Body of pancreas (tissue), 4 donors: ENCODE results near the gene MECR. TPM values are rescaled to one million over a fixed set of nuclear protein-coding genes. Genes with fewer than 3 reads are reported as not detected.
A peak's percentile ranks its signal among the peaks of the same experiment; 100 is the strongest.

Experiments
- ATAC-seq: fragments of 150-250 bp; one replicate; pipeline ENCODE4 v1.9.1; 2016
- DNase-seq, 4 donors: peaks; one replicate each; pipeline ENCODE4 v3.0.0-alpha.2; 2019
- H3K27ac ChIP-seq, 4 donors: fragments of 200-600 bp; sonication (generic); 1 replicate in 3 of 4; 2 replicates in 1 of 4; pipeline versions ENCODE4 v1.5.1 to v1.6.1; 2016 to 2019; ENCODE audit warnings: mild to moderate bottlenecking in 1 of 4, mixed read lengths in 1 of 4, moderate library complexity in 1 of 4
- H3K27me3 ChIP-seq, 2 donors: fragments of 200-600 bp; sonication (generic); one replicate each; pipeline ENCODE4 v1.6.0; 2016; ENCODE audit warnings: mild to moderate bottlenecking in 1 of 2
- H3K36me3 ChIP-seq, 2 donors: fragments of 200-600 bp; sonication (generic); replicated peaks in 1 of 2; 2 replicates each; pipeline ENCODE4 v1.5.1; 2016; ENCODE audit warnings: low read depth in 2 of 2; ENCODE audit not compliant: insufficient read depth in 1 of 2
- H3K4me1 ChIP-seq: fragments of 200-600 bp; sonication (generic); one replicate; pipeline ENCODE4 v1.6.0; 2016
- H3K4me3 ChIP-seq, 2 donors: fragments of 200-600 bp; sonication (generic); 1 replicate in 1 of 2; 2 replicates in 1 of 2; pipeline ENCODE4 v1.5.1; 2016 to 2019
- H3K9me3 ChIP-seq, 3 donors: fragments of 200-600 bp; sonication (generic); 1 replicate in 2 of 3; 2 replicates in 1 of 3; pipeline ENCODE4 v1.5.1; 2016
- CTCF ChIP-seq, 7 experiments: fragments of 450-650 bp in 4 of 7; fragments of 200-600 bp in 3 of 7; sonication (generic) in 3 of 7; IDR thresholded peaks; one replicate each; pipeline ENCODE4 v1.5.1; 2016 to 2019; ENCODE audit warnings: antibody characterized with exemption in 7 of 7
- POLR2A ChIP-seq, 3 donors: fragments of 450-650 bp; IDR thresholded peaks; one replicate each; pipeline ENCODE4 v1.6.1; 2016; ENCODE audit warnings: antibody characterized with exemption in 3 of 3, mild to moderate bottlenecking in 2 of 3
- WGBS, 2 donors: methylation state at CpG; one replicate each; pipeline ENCODE4 v1.1.5; 2017; 5-methylcytosine and 5-hydroxymethylcytosine counted together
- intact Hi-C: fragments of 100-400 bp; cut with DNase I; formaldehyde crosslinking; loops from one replicate; pipeline ENCODE4 v1.15.1; 2023
- total RNA-seq, 2 donors: library from RNA; depleted of rRNA; stranded (reverse); fragments of >200 nt; gene quantifications; one replicate each; pipeline ENCODE4 v1.1.0, GENCODE V29; 2016

Gene MECR
- total RNA-seq, 2 donors from 2014 or later = 10.6 to 30.7 TPM

DNA sequence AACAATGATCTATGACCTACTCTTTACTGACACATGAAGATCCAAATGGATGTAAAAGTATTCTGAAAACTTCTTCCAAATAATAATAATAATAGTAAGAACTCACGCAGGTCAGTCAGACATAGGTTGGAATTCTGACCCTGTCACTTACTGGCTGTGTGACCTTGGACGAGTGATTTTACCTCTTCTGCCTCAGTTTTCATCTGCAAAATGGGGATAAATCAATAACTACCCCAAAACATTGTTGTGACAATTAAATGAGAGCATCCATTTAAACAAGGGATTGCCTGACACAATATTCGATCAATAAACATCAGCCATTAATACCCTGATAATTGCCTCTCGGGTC, 556 bp downstream of the MECR start:
- H3K4me1 ChIP-seq = peaks cover 16% of the 10 kb centered on the region
- H3K27ac ChIP-seq = peak overlapping the region in 3 of 4 donors; percentile 30 to 65 (median 62)
- DNase-seq (no peak), ATAC-seq (no peak)
- no peak for TF ChIP-seq CTCF (IDR thresholded peaks at IDR 0.05)
- TF ChIP-seq POLR2A (IDR thresholded peaks at IDR 0.05) = no peak
- H3K27me3 ChIP-seq = no peaks in the 10 kb centered on the region
- no peaks in the 10 kb centered on the region for H3K36me3 ChIP-seq
- no peaks in the 10 kb centered on the region for H3K9me3 ChIP-seq
- peak overlapping the region; percentile 41 to 51 for H3K4me3 ChIP-seq
- intact Hi-C loops = no loop called here
- WGBS, 2 donors = 3 to 5% methylated on average over 4 of the region's 4 CpGs

DNA sequence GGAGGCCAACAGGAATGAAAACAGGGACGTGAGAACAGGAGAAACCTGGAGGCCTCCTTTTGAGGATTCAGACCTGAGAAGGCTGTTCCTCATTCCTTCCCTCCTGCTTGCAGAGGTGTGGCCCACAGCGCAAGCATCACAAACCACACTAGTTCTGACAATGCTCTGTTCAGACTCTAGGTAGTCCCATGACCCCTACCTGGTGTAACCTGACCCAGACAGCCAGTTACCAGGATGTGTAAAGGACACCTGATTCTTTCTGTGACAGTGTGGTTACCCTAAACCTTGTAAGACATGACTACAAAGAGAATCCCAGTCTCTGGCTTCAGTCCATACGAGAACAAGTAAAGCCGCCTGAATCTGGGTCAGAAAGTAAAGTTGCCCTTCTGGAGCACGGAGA, 3.2 kb downstream of the MECR start:
- intact Hi-C loops = no loop called here
- TF ChIP-seq CTCF (IDR thresholded peaks at IDR 0.05) (no peak), POLR2A (IDR thresholded peaks at IDR 0.05) (no peak)

DNA sequence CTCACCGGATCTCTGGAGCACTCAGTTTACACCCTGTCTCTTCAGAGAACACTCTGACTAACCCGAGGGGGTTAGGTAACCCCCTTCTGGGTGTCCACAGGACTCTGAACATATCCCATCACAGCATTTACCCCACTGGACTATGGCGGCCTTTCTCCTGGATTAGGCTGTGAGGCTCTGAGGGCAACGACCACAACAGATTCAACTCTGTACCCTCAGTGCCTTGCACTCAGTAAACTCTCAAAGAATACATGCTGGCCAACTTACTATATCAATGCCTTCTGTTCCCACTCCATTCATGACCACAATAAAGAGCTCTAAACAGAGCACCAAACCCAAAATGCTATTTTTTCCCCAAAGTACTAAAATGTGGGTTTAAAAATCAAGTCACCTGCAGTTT, 5.4 kb downstream of the MECR start:
- DNase-seq = no peak
- peaks cover 11% of the 10 kb centered on the region for H3K4me1 ChIP-seq
- TF ChIP-seq CTCF (IDR thresholded peaks at IDR 0.05) (no peak), POLR2A (IDR thresholded peaks at IDR 0.05) (no peak)
- no peak for ATAC-seq
- no peaks in the 10 kb centered on the region for H3K27me3 ChIP-seq
- H3K9me3 ChIP-seq = no peaks in the 10 kb centered on the region
- H3K27ac ChIP-seq = no peak overlapping the region
- intact Hi-C loops = no loop called here
- H3K4me3 ChIP-seq = no peak overlapping the region
- no peaks in the 10 kb centered on the region for H3K36me3 ChIP-seq
- WGBS, 2 donors = 76 to 78% methylated on average over 4 of the region's 4 CpGs

More for the DNA sequence above, 3.2 kb downstream of the MECR start:
- Histone ChIP-seq H3K4me3 (no peak overlapping the region), H3K4me1 (peaks cover 16% of the 10 kb centered on the region), H3K9me3 (no peaks in the 10 kb centered on the region), H3K27ac (no peak overlapping the region), H3K27me3 (no peaks in the 10 kb centered on the region), H3K36me3 (no peaks in the 10 kb centered on the region)
- DNase-seq (no peak), ATAC-seq (no peak)
- WGBS, 2 donors = 80 to 84% methylated on average over 5 of the region's 5 CpGs

DNA sequence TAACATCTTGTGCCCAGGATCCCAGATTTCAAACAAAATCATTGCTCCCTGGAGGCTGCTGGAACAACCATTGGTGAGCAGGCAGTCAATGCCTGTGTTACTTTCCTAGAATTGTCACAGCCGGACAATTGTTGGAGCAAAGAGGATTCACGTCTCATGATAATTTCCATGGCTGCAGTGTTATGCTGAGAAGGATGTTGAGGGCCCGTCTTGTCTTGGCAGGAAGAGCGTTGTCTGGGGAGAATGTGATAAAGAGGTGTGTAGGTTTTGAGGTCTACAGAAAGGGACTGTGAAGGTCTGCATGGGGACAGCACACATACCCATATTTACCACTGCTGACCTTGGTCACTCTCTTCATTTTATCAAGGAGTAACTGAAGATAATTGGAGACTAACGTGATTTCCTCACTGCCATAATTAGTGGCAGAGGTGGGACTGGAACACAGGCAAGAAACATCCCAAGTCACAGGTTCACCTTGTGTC, 6.3 kb downstream of the MECR start:
- no peak for DNase-seq
- Histone ChIP-seq H3K4me3 (no peak overlapping the region), H3K9me3 (no peaks in the 10 kb centered on the region), H3K36me3 (no peaks in the 10 kb centered on the region), H3K27me3 (no peaks in the 10 kb centered on the region), H3K4me1 (peaks cover under 1% of the 10 kb centered on the region), H3K27ac (no peak overlapping the region)
- TF ChIP-seq CTCF (IDR thresholded peaks at IDR 0.05) = no peak
- TF ChIP-seq POLR2A (IDR thresholded peaks at IDR 0.05) = no peak
- WGBS, 2 donors = 82 to 91% methylated on average over 5 of the region's 5 CpGs
- intact Hi-C loops = no loop called here
- no peak for ATAC-seq

- no peak for ATAC-seq
- H3K27me3 ChIP-seq = no peaks in the 10 kb centered on the region
- H3K9me3 ChIP-seq = no peaks in the 10 kb centered on the region
- WGBS, 2 donors = 59 to 71% methylated on average over 6 of the region's 6 CpGs
- intact Hi-C loops = no loop called here
- H3K4me1 ChIP-seq = no peaks in the 10 kb centered on the region
- TF ChIP-seq POLR2A (IDR thresholded peaks at IDR 0.05) (no peak), CTCF (IDR thresholded peaks at IDR 0.05) (no peak)
- no peak for DNase-seq
- H3K36me3 ChIP-seq = no peaks in the 10 kb centered on the region
- no peak overlapping the region for H3K27ac ChIP-seq
- H3K4me3 ChIP-seq = no peak overlapping the region
These were observed 7.2 kb downstream of the MECR start for GRCh38 chr1:29223521-29223920.
